ELR (cell line): ENCODE results near the gene OPCML.
A peak's percentile ranks its signal among the peaks of the same experiment; 100 is the strongest.

Experiments
- DNase-seq: peaks from one replicate; pipeline ENCODE4 v3.0.0-alpha.2; 2015; ENCODE audit warnings: low read depth

OPCML gene

DNA sequence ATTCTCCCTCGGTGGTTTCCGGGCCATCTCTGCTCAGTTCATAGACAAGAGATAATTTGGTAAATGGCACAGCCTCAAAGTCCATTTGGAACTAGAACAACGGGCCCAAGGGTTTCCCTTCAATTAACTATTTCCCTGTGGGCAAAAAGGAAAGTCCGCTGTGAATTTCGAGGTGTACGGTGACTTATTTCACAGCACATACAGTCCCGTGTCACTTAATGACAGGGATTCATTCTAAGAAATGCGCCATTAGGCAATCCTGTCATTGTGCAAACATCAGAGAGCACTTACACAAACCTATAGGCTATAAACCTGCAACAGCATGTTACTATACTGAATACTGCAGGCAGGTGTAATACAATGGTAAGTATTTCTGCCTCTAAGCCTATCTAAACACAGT is 551.6 kb downstream of the OPCML start:
- no peak for DNase-seq

- DNase-seq = no peak
Observed at GRCh38 chr11:132977746-132978145, 554.6 kb downstream of the OPCML start.

DNA sequence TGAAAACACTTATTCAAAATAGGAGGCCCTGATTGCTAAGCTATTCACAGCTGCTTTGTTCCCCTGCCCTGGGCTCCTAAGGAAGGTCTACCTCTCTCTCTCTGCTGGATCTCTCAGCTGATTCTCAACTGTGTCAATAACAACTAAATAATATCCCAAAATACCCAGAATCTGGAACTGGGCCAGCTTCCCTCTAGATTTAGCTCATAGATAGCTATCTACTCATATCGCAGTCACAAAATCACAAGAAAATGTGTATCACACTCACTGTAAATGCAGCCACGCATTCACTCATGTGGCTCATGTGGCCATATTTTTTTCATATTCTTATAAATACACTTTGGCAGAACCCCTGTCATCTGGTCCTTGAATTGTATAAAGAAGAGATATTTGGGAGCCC is 555.1 kb downstream of the OPCML start:
- no peak for DNase-seq

- no peak for DNase-seq
Observed at GRCh38 chr11:132976115-132976514, 556.2 kb downstream of the OPCML start.

DNA sequence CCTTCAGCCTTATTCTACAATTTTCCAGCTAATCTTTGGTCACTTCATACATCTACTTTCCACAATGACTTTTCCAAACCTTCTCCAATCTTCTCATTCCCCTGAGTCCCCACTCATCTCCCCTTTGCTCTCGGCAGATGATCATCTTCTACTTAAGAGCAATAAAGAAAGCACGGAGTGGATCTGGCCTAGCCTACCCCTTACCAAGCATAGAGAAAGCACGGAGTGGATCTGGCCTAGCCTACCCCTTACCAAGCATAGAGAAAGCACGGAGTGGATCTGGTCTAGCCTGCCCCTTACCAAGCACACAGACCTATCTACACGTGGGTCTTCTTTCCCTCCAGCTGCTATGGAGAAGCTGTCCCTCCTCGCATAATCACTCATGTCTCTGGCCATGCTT is 558.6 kb downstream of the OPCML start:
- DNase-seq = no peak

GRCh38 chr11:132972565-132972964 is 559.7 kb downstream of the OPCML start:
- DNase-seq = no peak

GRCh38 chr11:132971351-132971750 is 561.0 kb downstream of the OPCML start:
- no peak for DNase-seq

- DNase-seq = no peak
Observed at GRCh38 chr11:132969892-132970291, 562.4 kb downstream of the OPCML start.

DNA sequence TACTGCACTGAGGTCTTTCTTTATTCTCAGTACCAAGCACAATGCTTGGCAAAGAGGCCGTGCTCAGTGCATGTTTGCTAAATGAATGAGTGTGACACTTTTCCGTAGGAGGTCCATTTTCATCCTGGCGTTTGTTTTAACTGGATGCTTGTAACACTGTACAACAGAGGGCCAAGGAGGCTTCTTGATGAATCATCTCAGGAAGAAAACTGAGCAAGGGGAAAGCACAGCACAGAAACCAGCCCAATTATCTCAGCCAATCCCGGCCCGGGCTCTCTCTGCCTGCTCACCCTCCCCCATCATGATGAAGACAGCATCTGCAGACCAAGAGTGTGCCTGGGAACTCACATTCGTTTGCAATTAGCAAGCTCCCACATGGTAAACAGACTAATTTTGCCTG is 570.3 kb downstream of the OPCML start:
- DNase-seq = peak; percentile 60

DNA sequence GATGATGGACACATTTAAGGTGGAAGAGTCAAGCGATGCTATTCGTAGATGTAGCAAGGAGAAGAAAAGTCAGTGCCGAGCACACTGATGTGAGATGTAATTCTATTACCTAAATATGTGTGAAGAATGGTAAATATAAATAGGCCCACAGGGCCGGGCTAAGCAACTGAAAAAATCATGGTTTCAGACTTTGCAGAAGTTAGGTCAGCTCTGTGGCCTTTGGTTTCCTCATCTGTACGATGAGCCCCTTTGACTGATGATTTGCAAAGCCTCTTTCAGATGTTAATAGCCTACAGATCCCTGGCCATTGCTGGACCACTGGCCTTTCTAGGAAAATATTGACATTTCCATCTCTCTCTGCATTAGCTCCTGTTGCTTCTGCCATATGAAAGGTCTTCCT is 570.8 kb downstream of the OPCML start:
- DNase-seq = no peak

DNA sequence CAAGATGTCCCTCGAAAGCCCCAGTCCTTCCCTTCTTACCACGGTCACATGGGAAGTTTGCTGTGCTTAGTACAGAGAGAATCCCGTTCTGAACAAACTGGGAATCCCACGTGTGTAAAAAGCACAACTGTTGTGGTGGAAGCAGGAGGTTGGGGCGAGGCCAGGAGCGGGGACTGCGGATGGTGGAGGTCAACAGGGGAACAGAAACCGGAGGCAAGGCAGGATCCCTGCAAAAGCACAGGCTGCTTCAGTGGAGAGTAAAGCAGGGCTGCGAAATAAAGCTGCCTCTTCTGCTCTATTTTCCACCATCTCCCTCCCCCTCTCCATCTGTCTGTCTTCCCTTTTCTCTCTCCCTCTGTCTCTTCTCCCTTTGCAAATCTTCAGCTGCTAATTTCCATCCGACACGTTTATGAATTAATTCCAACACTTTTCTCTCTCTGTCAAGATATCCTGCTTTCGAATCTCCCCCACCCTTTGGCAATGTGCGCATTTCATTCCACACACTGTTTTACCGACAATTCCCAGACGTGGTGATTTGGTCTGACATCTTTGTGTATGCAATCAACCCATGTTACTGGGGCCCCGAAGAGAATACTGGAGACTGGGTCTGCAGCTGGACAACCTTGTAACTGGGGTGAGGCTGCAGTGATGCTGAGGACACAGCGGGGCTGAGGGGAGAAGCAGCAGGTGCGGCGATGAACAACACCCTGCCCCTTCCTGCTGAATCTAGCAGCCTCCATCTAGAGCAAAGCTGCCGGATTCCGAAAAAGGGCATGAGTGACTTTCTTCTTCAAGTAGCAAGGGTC is 571.8 kb downstream of the OPCML start:
- DNase-seq = no peak

DNA sequence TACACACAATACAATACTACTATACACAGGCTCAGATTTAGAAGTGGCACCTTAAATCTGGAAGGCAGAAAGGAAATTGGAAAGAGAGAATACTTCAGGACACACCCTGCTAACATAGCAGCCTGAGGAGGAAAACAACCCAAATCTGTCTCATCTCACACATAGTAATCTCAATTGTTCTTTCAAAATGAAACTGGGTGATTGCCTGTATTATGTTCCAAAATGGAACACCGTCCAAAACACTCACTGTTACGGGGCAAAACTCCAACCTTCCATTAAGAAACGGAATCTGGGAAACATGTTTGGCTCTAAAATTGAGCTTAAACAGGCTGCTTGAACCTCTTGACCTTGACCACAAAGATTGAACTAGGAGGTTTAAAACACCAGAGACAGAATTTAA is 572.6 kb downstream of the OPCML start:
- DNase-seq = no peak

GRCh38 chr11:132957881-132958280 is 574.4 kb downstream of the OPCML start:
- DNase-seq = no peak

DNA sequence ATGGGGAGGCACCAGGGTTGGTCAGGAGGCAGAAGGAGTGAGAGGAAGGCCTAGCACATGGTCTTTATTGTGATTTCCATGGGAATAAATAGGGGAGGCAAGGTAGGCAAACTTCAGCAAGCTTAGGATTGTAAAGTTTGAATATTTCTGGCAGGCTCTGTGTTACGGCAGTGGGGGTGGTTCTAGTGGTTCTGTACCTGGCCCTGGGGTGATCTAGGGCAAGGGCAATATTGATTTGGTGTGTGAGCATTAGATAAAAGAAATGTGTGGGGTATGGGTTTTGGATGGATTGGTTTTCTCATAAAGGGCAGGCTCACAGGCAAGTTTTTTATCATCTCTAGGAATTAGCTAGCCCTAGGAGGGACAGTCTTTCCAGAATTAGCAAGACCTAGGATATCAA is 584.0 kb downstream of the OPCML start:
- DNase-seq = no peak

DNA sequence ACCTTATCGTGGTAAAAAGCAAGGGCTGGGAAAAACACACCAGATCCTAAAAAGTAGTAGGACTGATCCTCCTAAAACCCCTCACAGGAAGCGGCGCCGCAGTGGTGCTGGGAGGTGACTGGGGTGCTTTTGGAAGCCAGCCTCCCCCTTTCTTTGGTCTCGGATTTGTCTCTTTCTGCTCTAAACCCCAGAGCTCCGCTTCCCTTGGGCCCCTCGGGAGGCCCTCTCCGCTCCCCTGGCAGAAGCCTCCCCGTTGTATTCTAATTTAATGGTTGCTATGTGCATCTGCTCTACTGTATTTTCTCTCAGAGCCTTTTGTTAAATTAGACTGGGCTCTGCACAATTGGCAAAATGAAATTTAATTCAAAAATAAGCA is 587.7 kb downstream of the OPCML start:
- DNase-seq = no peak

DNA sequence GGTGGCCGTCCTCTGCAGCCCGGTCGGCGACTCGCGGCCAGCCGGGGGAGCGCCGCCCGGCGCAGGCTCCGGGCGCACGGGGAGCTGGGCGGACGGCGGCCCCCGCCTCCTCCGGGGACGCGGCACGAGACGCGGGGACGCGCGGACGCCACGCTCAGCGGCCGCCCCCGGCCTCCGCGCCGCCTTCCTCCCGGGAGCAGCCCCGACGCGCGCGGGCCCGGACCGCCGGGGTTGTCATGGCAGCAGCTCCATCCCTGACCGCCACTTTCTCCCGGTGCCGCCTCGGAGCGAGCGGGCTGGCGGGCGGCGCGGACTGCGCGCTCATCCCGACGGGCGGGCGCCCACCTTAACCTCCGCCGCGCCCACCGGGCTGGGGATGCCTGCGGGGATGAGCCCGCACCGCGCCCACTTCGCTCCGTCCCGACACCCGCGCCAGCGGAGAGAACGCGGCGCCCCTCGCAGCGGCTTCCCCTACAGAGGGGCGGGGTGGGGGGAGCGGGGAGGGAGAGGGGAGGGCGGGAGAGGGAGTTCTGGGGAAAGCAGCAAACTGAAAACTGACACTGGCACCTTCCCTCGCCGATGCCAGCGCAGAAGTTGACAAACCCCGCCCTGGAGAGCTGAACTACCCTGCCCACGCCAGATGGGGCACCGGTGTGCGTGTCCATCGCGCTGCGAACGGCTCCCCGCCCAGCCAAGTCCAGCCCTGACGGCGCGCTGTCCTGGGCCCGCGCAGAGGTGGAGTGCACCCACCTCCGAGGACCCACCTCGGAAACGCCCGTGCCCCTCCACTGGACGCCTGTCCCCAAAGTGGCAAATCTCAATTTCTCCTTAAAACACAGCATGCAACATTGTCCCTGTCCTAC is 588.4 kb downstream of the OPCML start:
- DNase-seq = peak; percentile 42

- DNase-seq = peak; percentile 33
Observed at GRCh38 chr11:132943357-132943705, 589.0 kb downstream of the OPCML start.

- no peak for DNase-seq
Observed at GRCh38 chr11:132942611-132943356, 589.5 kb downstream of the OPCML start.

DNA sequence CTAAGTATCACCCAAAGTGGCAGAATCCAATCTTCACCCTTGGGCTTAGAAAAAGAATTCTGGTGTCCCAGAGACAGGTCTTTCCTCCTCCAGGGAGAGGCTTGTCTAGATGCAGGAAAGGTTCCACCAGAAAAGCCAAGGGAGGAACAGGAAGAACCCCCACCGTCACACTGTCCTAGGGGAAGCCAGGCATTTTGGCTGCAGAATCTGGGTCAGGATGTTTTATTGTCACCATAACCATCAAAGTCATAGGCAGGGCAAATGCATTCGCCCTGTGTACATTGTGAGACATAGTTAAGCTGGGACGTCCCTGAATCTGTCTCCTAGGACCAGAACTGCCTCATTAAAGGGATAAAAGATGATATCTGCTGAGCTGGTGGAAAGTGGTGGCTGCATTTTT is 590.5 kb downstream of the OPCML start:
- DNase-seq = no peak

- DNase-seq = peak; percentile 62
Observed at GRCh38 chr11:132941024-132941646, 591.2 kb downstream of the OPCML start.

DNA sequence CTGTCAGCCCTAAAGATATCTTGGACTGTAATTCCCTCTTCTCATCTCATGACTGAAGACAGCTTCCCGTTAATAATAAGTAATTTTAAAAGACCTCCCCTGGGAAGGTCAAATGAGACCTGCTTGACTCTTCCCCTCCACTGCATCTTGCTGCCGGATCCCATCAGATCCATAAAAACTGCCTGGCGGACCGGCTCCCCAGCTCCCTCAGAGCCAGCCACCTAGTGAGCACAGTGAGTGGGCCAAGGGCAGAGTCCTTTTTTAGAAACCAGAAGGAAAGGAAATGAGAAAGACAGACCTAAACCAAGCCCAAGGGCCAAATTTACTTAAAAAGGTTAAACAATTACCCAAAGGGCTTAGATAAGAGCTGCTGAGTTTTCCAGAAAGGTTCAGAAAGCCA is 595.3 kb downstream of the OPCML start:
- no peak for DNase-seq

DNA sequence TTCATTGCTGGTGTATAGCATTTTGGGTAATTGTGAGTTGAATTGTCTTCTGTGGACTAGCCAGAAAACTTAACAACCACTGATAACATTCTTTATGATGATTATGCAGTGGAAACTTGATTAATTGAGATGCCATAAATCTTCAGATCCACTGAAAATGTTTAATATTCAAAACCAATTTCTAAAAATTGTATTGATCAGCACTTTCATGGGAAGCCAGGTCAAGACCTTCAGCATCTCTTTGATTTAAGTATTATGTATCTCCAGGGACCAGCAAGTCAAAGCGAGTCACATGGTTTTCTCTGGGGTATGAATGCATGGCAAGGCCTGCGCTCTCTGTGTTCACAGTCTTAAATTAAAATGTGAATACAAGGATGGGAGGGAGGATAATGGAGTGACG is 596.9 kb downstream of the OPCML start:
- no peak for DNase-seq
